RWPE1 (cell line): ENCODE measurements around the gene CRIP2.

Source experiments
- CTCF ChIA-PET: fragments of 350-600 bp; sonication (Branson Sonifier 250); formaldehyde crosslinking; extraction: SDS; loops from one replicate; lab custom pipeline; 2021; lab: Yijun Ruan, JAX
- POLR2A ChIA-PET: fragments of 400-600 bp; formaldehyde crosslinking; extraction: SDS; loops from one replicate; lab custom pipeline; 2020; ENCODE audit warnings: antibody characterized with exemption; ENCODE audit not compliant: low non-redundant PET; lab: Yijun Ruan, JAX
- DNase-seq: peaks from one replicate; pipeline ENCODE4 v3.0.0; 2012; ENCODE audit warnings: low spot score
- H3K27ac ChIP-seq: fragments of 450-650 bp; 2 replicates; pipeline ENCODE4 v1.5.1; 2017
- TF ChIP-seq, protein P1 (sequence below): fragments of 450-650 bp; conservative IDR thresholded peaks from 2 replicates; pipeline ENCODE4 v1.5.1; 2017; ENCODE audit warnings: low read depth, mild to moderate bottlenecking

The CRIP2 gene

DNA sequence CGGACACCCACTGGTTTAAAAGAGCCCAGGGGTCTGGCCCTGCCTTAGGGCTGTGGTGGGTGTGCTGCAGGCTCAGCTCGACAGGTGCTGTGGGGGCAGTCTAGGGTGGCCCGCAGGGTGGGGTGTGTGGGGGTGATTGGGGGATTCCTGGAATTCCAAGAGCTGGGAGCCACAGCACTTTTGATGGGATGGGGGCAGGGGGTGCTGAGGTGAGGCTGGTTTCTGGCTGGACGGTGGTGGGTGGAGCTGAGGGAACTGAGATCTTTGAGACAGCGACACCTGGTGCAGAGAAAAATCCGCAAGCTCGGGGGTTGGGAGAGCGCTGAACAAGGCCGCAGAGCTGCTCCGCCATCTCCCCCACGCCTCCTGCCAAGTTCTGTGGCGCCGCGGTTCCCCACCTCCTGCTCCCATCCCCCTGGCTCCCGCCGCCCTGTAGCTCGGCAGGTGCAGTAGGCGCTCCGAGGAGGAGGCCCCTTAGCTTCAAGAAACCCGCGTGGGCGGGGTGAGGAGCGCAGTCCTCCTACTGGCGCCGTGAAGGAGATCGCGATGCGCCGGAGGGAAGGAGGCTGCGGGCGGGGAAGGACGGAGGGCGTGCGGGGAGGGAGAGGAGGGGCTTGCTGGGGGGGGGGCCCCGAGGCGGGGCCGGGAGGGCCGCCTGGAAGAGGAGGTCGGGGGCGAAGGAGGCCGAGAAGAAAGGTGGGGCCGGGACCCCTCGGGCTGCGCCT lies 15.1 kb downstream of the CRIP2 start:
- ChIA-PET CTCF (interaction anchor here (0.5 to 2.1 kb wide), 25 partner anchors 8 to 400 kb away, joined by 3 to 24 read pairs (median 3); partner anchors contain the start of gene BRF1), POLR2A (interaction anchor here (0.6 kb wide), 1 partner anchor 77 kb away, joined by 7 read pairs; no protein-coding TSS in a partner anchor)
- TF ChIP-seq, protein P1, sequence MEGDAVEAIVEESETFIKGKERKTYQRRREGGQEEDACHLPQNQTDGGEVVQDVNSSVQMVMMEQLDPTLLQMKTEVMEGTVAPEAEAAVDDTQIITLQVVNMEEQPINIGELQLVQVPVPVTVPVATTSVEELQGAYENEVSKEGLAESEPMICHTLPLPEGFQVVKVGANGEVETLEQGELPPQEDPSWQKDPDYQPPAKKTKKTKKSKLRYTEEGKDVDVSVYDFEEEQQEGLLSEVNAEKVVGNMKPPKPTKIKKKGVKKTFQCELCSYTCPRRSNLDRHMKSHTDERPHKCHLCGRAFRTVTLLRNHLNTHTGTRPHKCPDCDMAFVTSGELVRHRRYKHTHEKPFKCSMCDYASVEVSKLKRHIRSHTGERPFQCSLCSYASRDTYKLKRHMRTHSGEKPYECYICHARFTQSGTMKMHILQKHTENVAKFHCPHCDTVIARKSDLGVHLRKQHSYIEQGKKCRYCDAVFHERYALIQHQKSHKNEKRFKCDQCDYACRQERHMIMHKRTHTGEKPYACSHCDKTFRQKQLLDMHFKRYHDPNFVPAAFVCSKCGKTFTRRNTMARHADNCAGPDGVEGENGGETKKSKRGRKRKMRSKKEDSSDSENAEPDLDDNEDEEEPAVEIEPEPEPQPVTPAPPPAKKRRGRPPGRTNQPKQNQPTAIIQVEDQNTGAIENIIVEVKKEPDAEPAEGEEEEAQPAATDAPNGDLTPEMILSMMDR, result peak; percentile 63
- H3K27ac ChIP-seq, result peak overlapping the region; percentile 100
- DNase-seq, result peak; percentile 75

DNA sequence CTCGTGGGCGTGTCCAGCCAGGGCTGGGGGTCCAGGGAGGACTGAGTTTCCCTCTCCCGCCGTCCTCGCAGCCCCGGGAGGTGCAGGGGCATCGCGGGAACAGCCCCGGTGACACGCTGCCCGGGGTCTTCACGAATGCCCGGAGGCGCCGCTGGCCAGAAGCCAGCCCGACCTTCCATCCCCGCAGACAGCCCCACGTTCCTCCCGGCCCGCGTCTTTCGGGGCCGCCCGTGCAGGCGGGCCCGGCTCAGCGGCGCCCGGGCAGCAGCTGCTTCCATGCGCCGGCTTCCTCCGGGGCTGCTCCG lies 15.6 kb downstream of the CRIP2 start:
- TF ChIP-seq, protein P1, result no peak
- ChIA-PET CTCF (interaction anchor here (0.5 to 2.1 kb wide), 23 partner anchors 9 to 400 kb away, joined by 3 to 24 read pairs (median 3); no protein-coding TSS in a partner anchor), POLR2A (no interaction called here)
- H3K27ac ChIP-seq, result peak overlapping the region; percentile 100
- no peak for DNase-seq

DNA sequence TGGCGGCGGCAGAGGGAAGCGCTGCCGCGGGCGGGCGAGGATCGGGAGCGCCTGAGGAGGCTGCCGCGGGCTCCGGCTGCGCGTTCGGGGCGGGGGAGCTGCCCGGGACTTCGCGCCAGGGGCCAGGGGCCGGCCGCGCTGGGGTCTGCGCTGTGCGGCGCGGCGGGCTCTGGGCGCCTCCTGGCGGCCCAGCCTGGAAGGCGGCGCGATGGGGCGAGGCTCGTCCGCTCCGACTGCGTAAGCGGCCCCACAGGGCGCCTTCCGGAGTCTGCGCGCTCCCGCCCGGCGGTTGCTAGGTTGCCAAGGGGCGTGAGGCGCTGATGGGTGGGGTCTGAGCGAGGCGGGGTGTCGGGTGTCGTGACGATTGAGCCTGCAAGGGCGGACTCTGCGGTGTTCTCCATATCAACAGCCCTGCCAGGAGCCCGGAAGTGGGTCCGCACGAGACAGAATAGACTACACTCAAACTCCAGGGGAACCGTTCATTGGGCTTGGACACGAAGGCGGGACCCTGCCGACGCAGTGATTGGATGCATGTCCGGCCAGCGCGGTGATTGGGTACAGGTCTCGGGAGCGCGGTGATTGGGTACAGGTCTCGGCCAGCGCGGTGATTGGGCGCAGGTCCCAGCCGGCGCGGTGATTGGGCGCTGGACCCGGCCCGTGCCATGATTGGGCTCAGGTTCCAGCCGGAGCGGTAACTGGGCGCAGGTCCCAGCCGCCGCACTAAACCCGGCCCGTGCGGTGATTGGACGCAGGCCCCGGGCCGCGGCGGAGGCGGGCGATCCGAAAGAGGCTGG lies 16.1 kb downstream of the CRIP2 start, which contains the start of gene TEDC1:
Gene TEDC1 (plus strand): TSS at position 675 of the 794 bp plus-strand sequence. CDS start 130 bp downstream, outside the sequence.
- CTCF ChIA-PET, result interaction anchor here (0.5 to 2.1 kb wide), 21 partner anchors 9 to 401 kb away, joined by 3 to 24 read pairs (median 4); no protein-coding TSS in a partner anchor
- POLR2A ChIA-PET, result no interaction called here
- peak within 1 kb of the TSS; percentile 100 for H3K27ac ChIP-seq
- DNase-seq, result peak; percentile 98
- TF ChIP-seq, protein P1, result peak; percentile 93

DNA sequence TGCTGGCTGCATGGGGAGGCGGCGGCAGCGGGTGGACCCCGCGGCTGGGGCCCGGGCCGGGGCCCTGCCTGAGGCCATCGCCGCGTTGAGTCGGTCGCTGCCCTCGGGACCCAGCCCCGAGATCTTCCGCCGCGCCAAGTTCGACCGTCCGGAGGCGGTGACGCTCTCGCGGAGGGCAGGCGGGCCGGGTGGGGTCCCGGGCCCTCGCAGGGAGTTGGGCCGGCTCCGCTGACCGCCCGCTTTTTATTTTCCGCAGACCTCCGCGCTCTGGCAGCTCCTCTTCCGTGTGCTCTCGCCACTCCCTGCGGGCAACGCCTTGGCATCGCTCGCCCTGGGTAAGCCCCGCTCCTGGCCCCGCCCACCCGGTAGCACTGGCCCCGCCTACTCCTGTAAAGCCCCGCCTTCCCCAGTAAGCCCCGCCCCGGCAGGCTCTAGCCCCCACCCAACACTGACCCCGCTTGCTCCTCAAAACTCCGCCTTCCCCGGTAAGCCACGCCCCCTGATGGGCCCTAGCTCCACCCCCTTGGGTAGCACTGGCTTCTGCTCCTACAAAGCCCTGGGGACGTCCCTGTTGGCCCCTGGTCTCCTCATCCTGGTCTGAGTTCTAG lies 16.8 kb downstream of the CRIP2 start:
- H3K27ac ChIP-seq, result peak overlapping the region; percentile 100
- CTCF ChIA-PET, result interaction anchor here (0.6 to 1.1 kb wide), 3 partner anchors 37 to 123 kb away, joined by 3 to 6 read pairs (median 4); no protein-coding TSS in a partner anchor
- TF ChIP-seq, protein P1, result no peak
- POLR2A ChIA-PET, result no interaction called here
- peak; percentile 89 for DNase-seq

DNA sequence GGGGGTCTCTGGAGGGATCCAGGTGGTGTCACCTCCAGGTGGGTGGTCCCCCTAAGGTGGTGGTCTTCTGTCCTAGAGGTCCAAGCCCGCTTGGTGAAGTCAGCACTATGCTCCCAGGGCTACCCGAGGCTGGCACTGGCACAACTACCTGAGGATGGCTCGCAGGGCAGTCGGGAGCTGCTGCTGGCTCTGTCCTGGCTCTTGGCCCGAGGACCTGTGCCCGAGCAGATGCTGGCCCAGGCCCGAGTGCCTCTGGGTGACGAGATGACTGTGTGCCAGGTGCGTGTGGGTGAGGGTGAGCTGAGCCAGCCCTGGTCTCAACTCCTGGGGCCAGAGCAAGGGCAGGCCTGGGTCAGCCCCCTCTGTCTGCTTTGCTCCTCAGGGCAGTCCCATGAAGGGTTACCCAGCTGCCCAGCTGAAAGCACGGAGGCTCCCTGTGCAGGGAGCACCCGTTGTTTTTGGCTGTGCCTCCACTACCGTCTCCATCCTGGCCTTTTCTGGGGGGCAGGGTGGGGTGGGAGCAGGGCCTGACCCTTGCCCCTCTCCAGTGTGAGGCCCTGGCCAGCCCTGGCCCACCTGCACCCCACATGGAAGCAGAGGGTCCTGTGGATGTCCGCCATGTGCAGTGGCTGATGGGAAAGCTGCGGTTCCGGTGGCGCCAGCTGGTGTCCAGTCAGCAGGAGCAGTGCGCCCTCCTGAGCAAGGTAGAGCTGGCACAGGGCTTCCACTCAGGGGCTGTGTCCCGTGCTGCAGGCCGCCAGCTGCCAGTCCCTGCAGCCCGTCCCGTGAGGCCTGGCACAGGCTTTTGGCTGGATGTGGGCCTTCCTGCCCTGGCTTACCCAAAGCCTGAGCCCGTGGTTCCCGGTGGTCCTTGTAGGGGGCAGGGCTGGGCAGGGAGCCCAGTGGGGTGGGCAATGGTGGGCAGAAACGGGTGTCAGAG lies 17.7 kb downstream of the CRIP2 start:
- CTCF ChIA-PET, result interaction anchor here (0.6 to 1.1 kb wide), 2 partner anchors 36 to 124 kb away, joined by 4 to 6 read pairs; no protein-coding TSS in a partner anchor

More for the DNA sequence above, 17.7 kb downstream of the CRIP2 start:
- POLR2A ChIA-PET, result no interaction called here
- H3K27ac ChIP-seq, result peak overlapping the region; percentile 100
- no peak for DNase-seq
- TF ChIP-seq, protein P1, result no peak
